Measurements from ENCODE around the gene DHX35.

DHX35 gene

DNA sequence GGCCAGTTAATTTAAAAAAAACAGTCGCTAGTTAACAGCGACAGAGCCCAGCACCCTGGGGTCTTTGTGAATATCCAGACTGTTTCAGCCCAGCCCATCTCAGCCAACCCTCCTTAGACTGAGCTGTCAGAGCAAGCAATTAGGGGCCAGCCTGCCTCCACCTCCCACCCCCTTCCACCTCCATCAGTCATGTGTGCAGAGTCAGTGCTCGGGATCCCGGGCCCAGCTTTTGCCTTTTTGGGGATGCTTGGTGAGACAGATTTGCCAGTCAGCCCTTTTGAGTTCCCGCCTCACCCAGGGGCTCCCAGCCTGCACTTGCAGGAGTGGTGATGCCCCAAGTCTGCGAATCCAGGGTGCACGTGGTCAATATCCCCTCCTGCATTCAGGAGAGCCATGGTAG, 42.5 kb upstream of the DHX35 start (continued):
- TF ChIP-seq, protein P1, sequence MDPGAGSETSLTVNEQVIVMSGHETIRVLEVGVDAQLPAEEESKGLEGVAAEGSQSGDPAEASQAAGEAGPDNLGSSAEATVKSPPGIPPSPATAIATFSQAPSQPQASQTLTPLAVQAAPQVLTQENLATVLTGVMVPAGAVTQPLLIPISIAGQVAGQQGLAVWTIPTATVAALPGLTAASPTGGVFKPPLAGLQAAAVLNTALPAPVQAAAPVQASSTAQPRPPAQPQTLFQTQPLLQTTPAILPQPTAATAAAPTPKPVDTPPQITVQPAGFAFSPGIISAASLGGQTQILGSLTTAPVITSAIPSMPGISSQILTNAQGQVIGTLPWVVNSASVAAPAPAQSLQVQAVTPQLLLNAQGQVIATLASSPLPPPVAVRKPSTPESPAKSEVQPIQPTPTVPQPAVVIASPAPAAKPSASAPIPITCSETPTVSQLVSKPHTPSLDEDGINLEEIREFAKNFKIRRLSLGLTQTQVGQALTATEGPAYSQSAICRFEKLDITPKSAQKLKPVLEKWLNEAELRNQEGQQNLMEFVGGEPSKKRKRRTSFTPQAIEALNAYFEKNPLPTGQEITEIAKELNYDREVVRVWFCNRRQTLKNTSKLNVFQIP (CRISPR knock-in tag; IDR thresholded peaks at IDR 0.05; ENCODE audit: borderline replicate concordance, low read depth), result no peak
- TF ChIP-seq SNAI2 (CRISPR knock-in tag; IDR thresholded peaks at IDR 0.05), result no peak
- no peak for TF ChIP-seq ZC3H10 (CRISPR knock-in tag; IDR thresholded peaks at IDR 0.05)
- TF ChIP-seq GLIS3 (CRISPR knock-in tag; IDR thresholded peaks at IDR 0.05), result no peak

DNA sequence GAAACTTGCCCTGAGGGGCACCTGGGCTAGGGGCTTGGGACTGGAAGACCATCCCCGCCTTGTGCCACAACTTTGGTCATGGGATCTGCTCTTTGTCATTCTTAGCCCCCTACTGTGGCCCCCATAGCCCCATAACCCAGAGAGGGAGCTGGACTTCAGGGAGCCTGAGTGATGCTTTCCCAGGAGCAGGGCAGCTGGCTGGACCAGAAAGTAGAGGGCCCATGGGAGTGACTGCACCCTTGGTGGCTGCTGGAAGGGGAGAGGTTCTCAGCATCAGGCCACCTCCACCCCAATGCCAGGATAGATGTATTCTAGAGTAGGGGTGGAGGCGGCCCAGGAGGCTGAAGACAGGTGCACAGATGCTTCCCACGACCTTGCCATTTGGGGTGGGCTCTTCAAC, 41.7 kb upstream of the DHX35 start:
- no peak for ATAC-seq
- TF ChIP-seq, protein P2, sequence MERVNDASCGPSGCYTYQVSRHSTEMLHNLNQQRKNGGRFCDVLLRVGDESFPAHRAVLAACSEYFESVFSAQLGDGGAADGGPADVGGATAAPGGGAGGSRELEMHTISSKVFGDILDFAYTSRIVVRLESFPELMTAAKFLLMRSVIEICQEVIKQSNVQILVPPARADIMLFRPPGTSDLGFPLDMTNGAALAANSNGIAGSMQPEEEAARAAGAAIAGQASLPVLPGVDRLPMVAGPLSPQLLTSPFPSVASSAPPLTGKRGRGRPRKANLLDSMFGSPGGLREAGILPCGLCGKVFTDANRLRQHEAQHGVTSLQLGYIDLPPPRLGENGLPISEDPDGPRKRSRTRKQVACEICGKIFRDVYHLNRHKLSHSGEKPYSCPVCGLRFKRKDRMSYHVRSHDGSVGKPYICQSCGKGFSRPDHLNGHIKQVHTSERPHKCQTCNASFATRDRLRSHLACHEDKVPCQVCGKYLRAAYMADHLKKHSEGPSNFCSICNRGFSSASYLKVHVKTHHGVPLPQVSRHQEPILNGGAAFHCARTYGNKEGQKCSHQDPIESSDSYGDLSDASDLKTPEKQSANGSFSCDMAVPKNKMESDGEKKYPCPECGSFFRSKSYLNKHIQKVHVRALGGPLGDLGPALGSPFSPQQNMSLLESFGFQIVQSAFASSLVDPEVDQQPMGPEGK (CRISPR knock-in tag; IDR thresholded peaks at IDR 0.05; ENCODE audit: borderline replicate concordance), result no peak
- no peak for TF ChIP-seq CSDC2 (CRISPR knock-in tag; IDR thresholded peaks at IDR 0.05)
- no peak for TF ChIP-seq OSR1 (CRISPR knock-in tag; IDR thresholded peaks at IDR 0.05)
- no peak for TF ChIP-seq SNAI2 (CRISPR knock-in tag; IDR thresholded peaks at IDR 0.05)
- TF ChIP-seq ZNF8 (CRISPR knock-in tag; IDR thresholded peaks at IDR 0.05), result no peak
- no peak for TF ChIP-seq ZFP3 (CRISPR knock-in tag; IDR thresholded peaks at IDR 0.05)
- TF ChIP-seq ESRRG (CRISPR knock-in tag; IDR thresholded peaks at IDR 0.05), result no peak
- TF ChIP-seq ZC3H10 (CRISPR knock-in tag; IDR thresholded peaks at IDR 0.05), result no peak
- TF ChIP-seq ZFP30 (CRISPR knock-in tag; IDR thresholded peaks at IDR 0.05), result no peak
- TF ChIP-seq GLIS3 (CRISPR knock-in tag; IDR thresholded peaks at IDR 0.05), result no peak
- TF ChIP-seq PPARA (CRISPR knock-in tag; IDR thresholded peaks at IDR 0.05; ENCODE audit: borderline replicate concordance), result no peak
- TF ChIP-seq ZNF565 (CRISPR knock-in tag; conservative IDR thresholded peaks at IDR 0.05; ENCODE audit: low read depth), result no peak
- no peak for TF ChIP-seq TCF4 (CRISPR knock-in tag; IDR thresholded peaks at IDR 0.05; ENCODE audit: borderline replicate concordance)
- TF ChIP-seq ARNTL (CRISPR knock-in tag; IDR thresholded peaks at IDR 0.05; ENCODE audit: borderline replicate concordance, low read depth), result no peak
- TF ChIP-seq, protein P3, sequence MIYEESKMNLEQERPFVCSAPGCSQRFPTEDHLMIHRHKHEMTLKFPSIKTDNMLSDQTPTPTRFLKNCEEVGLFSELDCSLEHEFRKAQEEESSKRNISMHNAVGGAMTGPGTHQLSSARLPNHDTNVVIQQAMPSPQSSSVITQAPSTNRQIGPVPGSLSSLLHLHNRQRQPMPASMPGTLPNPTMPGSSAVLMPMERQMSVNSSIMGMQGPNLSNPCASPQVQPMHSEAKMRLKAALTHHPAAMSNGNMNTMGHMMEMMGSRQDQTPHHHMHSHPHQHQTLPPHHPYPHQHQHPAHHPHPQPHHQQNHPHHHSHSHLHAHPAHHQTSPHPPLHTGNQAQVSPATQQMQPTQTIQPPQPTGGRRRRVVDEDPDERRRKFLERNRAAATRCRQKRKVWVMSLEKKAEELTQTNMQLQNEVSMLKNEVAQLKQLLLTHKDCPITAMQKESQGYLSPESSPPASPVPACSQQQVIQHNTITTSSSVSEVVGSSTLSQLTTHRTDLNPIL (CRISPR knock-in tag; IDR thresholded peaks at IDR 0.05; ENCODE audit: low read depth), result no peak

DNA sequence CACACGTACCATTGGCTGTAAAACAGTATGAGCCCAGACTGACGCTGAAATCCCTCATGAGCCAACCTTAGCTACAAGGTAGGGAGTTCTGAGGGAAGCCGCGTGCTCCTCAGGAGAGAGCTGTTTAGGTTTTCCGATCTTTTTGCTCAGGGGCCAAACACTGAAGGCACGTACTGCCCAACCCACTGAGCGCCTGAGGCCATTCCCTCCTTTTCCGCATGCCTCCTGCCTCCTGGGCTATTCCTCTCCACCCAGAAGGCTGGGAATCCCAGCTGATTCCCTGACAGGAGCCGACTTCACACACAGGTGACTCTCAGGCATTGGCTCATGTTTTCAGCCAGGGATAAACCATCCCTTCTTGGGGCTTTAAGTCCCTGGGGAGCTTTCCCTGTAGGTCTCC, 41.3 kb upstream of the DHX35 start:
- TF ChIP-seq ESRRG (CRISPR knock-in tag; IDR thresholded peaks at IDR 0.05) (no peak), ISL1 (CRISPR knock-in tag; IDR thresholded peaks at IDR 0.05) (no peak), OSR1 (CRISPR knock-in tag; IDR thresholded peaks at IDR 0.05) (no peak), TCF4 (CRISPR knock-in tag; IDR thresholded peaks at IDR 0.05; ENCODE audit: borderline replicate concordance) (no peak)
- TF ChIP-seq, protein P4, sequence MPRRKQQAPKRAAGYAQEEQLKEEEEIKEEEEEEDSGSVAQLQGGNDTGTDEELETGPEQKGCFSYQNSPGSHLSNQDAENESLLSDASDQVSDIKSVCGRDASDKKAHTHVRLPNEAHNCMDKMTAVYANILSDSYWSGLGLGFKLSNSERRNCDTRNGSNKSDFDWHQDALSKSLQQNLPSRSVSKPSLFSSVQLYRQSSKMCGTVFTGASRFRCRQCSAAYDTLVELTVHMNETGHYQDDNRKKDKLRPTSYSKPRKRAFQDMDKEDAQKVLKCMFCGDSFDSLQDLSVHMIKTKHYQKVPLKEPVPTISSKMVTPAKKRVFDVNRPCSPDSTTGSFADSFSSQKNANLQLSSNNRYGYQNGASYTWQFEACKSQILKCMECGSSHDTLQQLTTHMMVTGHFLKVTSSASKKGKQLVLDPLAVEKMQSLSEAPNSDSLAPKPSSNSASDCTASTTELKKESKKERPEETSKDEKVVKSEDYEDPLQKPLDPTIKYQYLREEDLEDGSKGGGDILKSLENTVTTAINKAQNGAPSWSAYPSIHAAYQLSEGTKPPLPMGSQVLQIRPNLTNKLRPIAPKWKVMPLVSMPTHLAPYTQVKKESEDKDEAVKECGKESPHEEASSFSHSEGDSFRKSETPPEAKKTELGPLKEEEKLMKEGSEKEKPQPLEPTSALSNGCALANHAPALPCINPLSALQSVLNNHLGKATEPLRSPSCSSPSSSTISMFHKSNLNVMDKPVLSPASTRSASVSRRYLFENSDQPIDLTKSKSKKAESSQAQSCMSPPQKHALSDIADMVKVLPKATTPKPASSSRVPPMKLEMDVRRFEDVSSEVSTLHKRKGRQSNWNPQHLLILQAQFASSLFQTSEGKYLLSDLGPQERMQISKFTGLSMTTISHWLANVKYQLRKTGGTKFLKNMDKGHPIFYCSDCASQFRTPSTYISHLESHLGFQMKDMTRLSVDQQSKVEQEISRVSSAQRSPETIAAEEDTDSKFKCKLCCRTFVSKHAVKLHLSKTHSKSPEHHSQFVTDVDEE (CRISPR knock-in tag; IDR thresholded peaks at IDR 0.05), result no peak
- ATAC-seq, result no peak

DNA sequence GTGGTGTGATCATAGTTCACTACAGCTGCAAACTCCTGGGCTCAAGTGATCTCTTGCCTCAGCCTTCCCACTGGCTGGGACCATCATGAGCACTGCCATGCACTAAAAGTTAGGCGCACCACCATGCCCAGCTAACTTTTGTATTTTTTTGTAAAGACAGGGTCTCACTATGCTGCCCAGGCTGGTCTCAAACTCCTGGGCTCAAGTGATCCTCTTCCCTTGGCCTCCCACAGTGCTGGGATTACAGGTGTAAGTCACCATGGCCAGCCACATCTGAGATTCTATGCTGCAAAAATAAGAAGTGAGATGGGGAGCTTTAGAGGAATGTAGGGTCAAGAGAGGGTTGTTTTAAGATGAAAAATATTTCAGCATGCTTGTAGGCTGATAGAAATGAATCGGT, 37.4 kb upstream of the DHX35 start:
- ATAC-seq, result no peak
- TF ChIP-seq PPARA (CRISPR knock-in tag; IDR thresholded peaks at IDR 0.05; ENCODE audit: borderline replicate concordance) (no peak), ZC3H10 (CRISPR knock-in tag; IDR thresholded peaks at IDR 0.05) (no peak), ZNF8 (CRISPR knock-in tag; IDR thresholded peaks at IDR 0.05) (no peak), BACH2 (CRISPR knock-in tag; IDR thresholded peaks at IDR 0.05; ENCODE audit: borderline replicate concordance) (no peak), SNAI2 (CRISPR knock-in tag; IDR thresholded peaks at IDR 0.05) (no peak), ESRRG (CRISPR knock-in tag; IDR thresholded peaks at IDR 0.05) (no peak), ARNTL (CRISPR knock-in tag; IDR thresholded peaks at IDR 0.05; ENCODE audit: borderline replicate concordance, low read depth) (no peak), TOX (CRISPR knock-in tag; IDR thresholded peaks at IDR 0.05; ENCODE audit: borderline replicate concordance) (no peak), TCF4 (CRISPR knock-in tag; IDR thresholded peaks at IDR 0.05; ENCODE audit: borderline replicate concordance) (no peak), ISL1 (CRISPR knock-in tag; IDR thresholded peaks at IDR 0.05) (no peak), ZFP30 (CRISPR knock-in tag; IDR thresholded peaks at IDR 0.05) (no peak), RARB (CRISPR knock-in tag; IDR thresholded peaks at IDR 0.05) (no peak)
- TF ChIP-seq, protein P1 (CRISPR knock-in tag; IDR thresholded peaks at IDR 0.05; ENCODE audit: borderline replicate concordance, low read depth), result no peak
- TF ChIP-seq, protein P3 (CRISPR knock-in tag; IDR thresholded peaks at IDR 0.05; ENCODE audit: low read depth), result no peak
